K562 (cell line): ENCODE measurements around the gene CRAMP1. TPM values are rescaled to one million over a fixed set of nuclear protein-coding genes. Genes with fewer than 3 reads are reported as not detected.
A peak's percentile ranks its signal among the peaks of the same experiment; 100 is the strongest.

Experiments
- ATAC-seq: fragments of 200-7000 bp; cut with Tn5 transposase; 3 replicates; pipeline ENCODE4 v1.9.1; 2020; ENCODE audit warnings: moderate library complexity
- BruUV-seq: library from RNA; stranded (reverse); fragments of 400-500 nt; replicated peaks from 2 replicates; lab custom pipeline; 2021; lab: Mats Ljungman, UMichigan
- CTCF ChIA-PET: fragments of 300-600 bp; formaldehyde crosslinking; extraction: SDS; loops from one replicate; lab custom pipeline; 2021; ENCODE audit warnings: low intra/inter-chr PET ratio; lab: Yijun Ruan, JAX
- POLR2A ChIA-PET: fragments of 300-600, 350-650 bp; sonication (Branson Sonifier 250); formaldehyde crosslinking; extraction: SDS; loops from one replicate; lab custom pipeline; 2021; ENCODE audit warnings: antibody characterized with exemption, inconsistent platforms; lab: Yijun Ruan, JAX
- DNase-seq, 4 experiments: peaks; one replicate each; pipeline versions ENCODE4 v3.0.0 to v3.0.0-alpha.2; 2011 to 2018; ENCODE audit warnings: low spot score in 3 of 4, mixed read lengths in 3 of 4; ENCODE audit errors: extremely low read depth in 1 of 4
- FAIRE-seq: peaks from 2 replicates; lab custom pipeline; 2011; peaks lifted over from hg19 to GRCh38; lab: Jason Lieb, UNC
- H2AFZ ChIP-seq: 2 replicates; pipeline ENCODE4 v1.6.0; 2011; ENCODE audit warnings: low read depth, low read length, control low read depth, inconsistent platforms
- H3K27ac ChIP-seq: fragments of 200-600 bp; 3 replicates; pipeline ENCODE4 v1.8.0; 2011; ENCODE audit warnings: low read depth, mild to moderate bottlenecking, control low read depth, inconsistent platforms, low read length, moderate library complexity, mixed read lengths; ENCODE audit errors: extremely low read depth
- H3K27me3 ChIP-seq, 2 experiments: fragments of 300-600 bp in 1 of 2; 2 replicates in 1 of 2; 3 replicates in 1 of 2; pipeline versions ENCODE4 v1.6.0 to v1.8.0; 2011; ENCODE audit warnings: inconsistent platforms in 2 of 2, low read length in 2 of 2, mild to moderate bottlenecking in 1 of 2, mixed read lengths in 1 of 2, moderate library complexity in 1 of 2; ENCODE audit not compliant: control insufficient read depth in 2 of 2, insufficient read depth in 2 of 2
- H3K36me3 ChIP-seq: fragments of 300-600 bp; 3 replicates; pipeline ENCODE4 v1.8.0; 2011; ENCODE audit warnings: mild to moderate bottlenecking, low read length, inconsistent platforms; ENCODE audit not compliant: control insufficient read depth, insufficient read depth
- H3K4me1 ChIP-seq, 2 experiments: fragments of 200-600 bp in 1 of 2; replicated peaks in 1 of 2; 2 replicates in 1 of 2; 3 replicates in 1 of 2; pipeline versions ENCODE4 v1.5.1 to v1.8.0; 2011; ENCODE audit warnings: inconsistent platforms in 2 of 2, low read length in 2 of 2, mild to moderate bottlenecking in 1 of 2, mixed read lengths in 1 of 2, moderate library complexity in 1 of 2; ENCODE audit not compliant: control insufficient read depth in 2 of 2, insufficient read depth in 2 of 2
- H3K4me2 ChIP-seq: 2 replicates; pipeline ENCODE4 v1.6.1; 2011; ENCODE audit warnings: low read length, control low read depth, inconsistent platforms, mixed read lengths; ENCODE audit not compliant: insufficient read depth
- H3K4me3 ChIP-seq: fragments of 200-600 bp; sonication (generic), shearing (Covaris generic); 2 replicates; pipeline ENCODE4 v1.5.1; 2016; ENCODE audit warnings: control low read depth, inconsistent platforms
- H3K79me2 ChIP-seq: fragments of 200-600 bp; 3 replicates; pipeline ENCODE4 v1.8.0; 2011; ENCODE audit warnings: low read length, inconsistent platforms; ENCODE audit not compliant: control insufficient read depth, insufficient read depth
- H3K9ac ChIP-seq, 2 experiments: 2 replicates each; pipeline versions ENCODE4 v1.6.0 to v1.6.1; 2011; ENCODE audit warnings: low read depth in 2 of 2, low read length in 2 of 2, control low read depth in 1 of 2, inconsistent platforms in 1 of 2, mild to moderate bottlenecking in 1 of 2, mixed read lengths in 1 of 2; ENCODE audit not compliant: insufficient read depth in 1 of 2
- H3K9me1 ChIP-seq: one replicate; pipeline ENCODE4 v1.6.0; 2011; ENCODE audit warnings: inconsistent platforms, mild to moderate bottlenecking, low read length, moderate library complexity; ENCODE audit not compliant: control insufficient read depth, insufficient read depth
- H3K9me3 ChIP-seq: replicated peaks from 2 replicates; pipeline ENCODE4 v1.5.1; 2011; ENCODE audit warnings: low read depth, low read length, inconsistent platforms; ENCODE audit not compliant: control insufficient read depth, insufficient read depth
- H4K20me1 ChIP-seq: replicated peaks from 2 replicates; pipeline ENCODE4 v1.6.1; 2011; ENCODE audit warnings: low read length, inconsistent platforms, mixed read lengths; ENCODE audit not compliant: control insufficient read depth, insufficient read depth
- COPS2 ChIP-seq: fragments of 450-650 bp; conservative IDR thresholded peaks from 2 replicates; pipeline ENCODE4 v1.6.1; 2016; ENCODE audit warnings: mild to moderate bottlenecking, moderate library complexity
- MAFK ChIP-seq: IDR thresholded peaks from 2 replicates; pipeline ENCODE4 v1.6.1; 2011; ENCODE audit warnings: low read length, improper control_type of control experiment
- NR0B1 ChIP-seq: fragments of 450-650 bp; IDR thresholded peaks from one replicate; pipeline ENCODE4 v1.6.1; 2018; ENCODE audit warnings: mild to moderate bottlenecking, moderate library complexity; ENCODE audit not compliant: partially characterized antibody
- ZNF197 ChIP-seq: fragments of 200-800 bp; sonication (Bioruptor generic); IDR thresholded peaks from 2 replicates; pipeline ENCODE4 v1.6.1; 2016; ENCODE audit warnings: low read depth, missing genetic modification characterization, missing compliant biosample characterization
- WGBS: fragments of 100-300 bp; shearing (Covaris generic); methylation state at CpG from one replicate; pipeline ENCODE4 v1.1.6; 2016; ENCODE audit warnings: low coverage, mixed read lengths; ENCODE audit not compliant: insufficient coverage; ENCODE audit errors: missing lambda C conversion rate; 5-methylcytosine and 5-hydroxymethylcytosine counted together
- in situ Hi-C: fragments of 300-500 bp; cut with MboI; formaldehyde crosslinking; loops from 4 replicates; pipeline ENCODE4 v1.15.0; 2018; ENCODE audit warnings: inconsistent platforms, mixed read lengths
- intact Hi-C: fragments of 100-400 bp; cut with micrococcal nuclease; formaldehyde crosslinking; loops from 2 replicates; pipeline ENCODE4 v1.14.2; 2022
- polyA plus RNA-seq, 8 experiments: library from polyadenylated mRNA; depleted of rRNA in 4 of 8; stranded (reverse) in 5 of 8; unstranded in 3 of 8; fragments of >200 nt; fragmentation: Nextera tagmentation in 2 of 8; fragmentation: Illumina TruSeq in 1 of 8; extraction: Ambion mirVana in 2 of 8; extraction: Trizol in 1 of 8; gene quantifications; 2 replicates each; pipeline versions ENCODE4 v1.2.1 to v1.2.3, GENCODE V29; 2011 to 2014; ENCODE audit warnings: inconsistent platforms in 1 of 8, missing spikeins in 1 of 8
- total RNA-seq, 7 experiments: library from RNA; depleted of rRNA in 6 of 7; stranded (reverse); fragments of >200 nt in 6 of 7; fragmentation: Illumina TruSeq in 2 of 7; extraction: Trizol in 2 of 7; gene quantifications; 2 replicates each; pipeline versions ENCODE4 v1.2.1 to v1.2.3, GENCODE V29; 2011 to 2021; ENCODE audit warnings: low replicate concordance in 1 of 7
- TF ChIP-seq, protein P1 (sequence below): sonication (generic); formaldehyde crosslinking; IDR thresholded peaks from 2 replicates; pipeline ENCODE4 v1.8.1; 2022; ENCODE audit warnings: missing genetic modification reagents
- TF ChIP-seq, protein P2 (sequence below), 3 experiments: IDR thresholded peaks in 2 of 3; conservative IDR thresholded peaks in 1 of 3; 2 replicates each; pipeline ENCODE4 v1.5.1; 2011 to 2012; ENCODE audit warnings: low read length in 3 of 3, mild to moderate bottlenecking in 3 of 3, control low read depth in 2 of 3, improper control_type of control experiment in 1 of 3, inconsistent platforms in 1 of 3, low read depth in 1 of 3, mixed read lengths in 1 of 3, moderate library complexity in 1 of 3; ENCODE audit not compliant: insufficient read depth in 2 of 3
- TF ChIP-seq, protein P3 (sequence below): fragments of 250-450 bp; sonication (Bioruptor Pico); IDR thresholded peaks from 2 replicates; pipeline ENCODE4 v1.4.0; 2020

Gene CRAMP1
- total and polyA plus RNA-seq, 9 of the 15 experiments (the other 6 are each of a cell fraction or from before 2014, with no cell fraction given): 0.52 to 20.8 (median 7.5) TPM

- POLR2A ChIA-PET: interaction anchor here (0.5 to 3.6 kb wide), 2 partner anchors 10 to 189 kb away, joined by 3 to 18 read pairs; partner anchors contain the start of gene JPT2
- ATAC-seq (no peak), FAIRE-seq (no peak), DNase-seq (no peak)
- intact Hi-C loops: no loop called here
- no peak overlapping the region for H2AFZ ChIP-seq
- CTCF ChIA-PET: no interaction called here
- H3K27ac ChIP-seq: no peak overlapping the region
- H3K27me3 ChIP-seq: no peaks in the 10 kb centered on the region
- in situ Hi-C loops: no loop called here
- TF ChIP-seq ZNF197: no peak
- TF ChIP-seq, protein P1, sequence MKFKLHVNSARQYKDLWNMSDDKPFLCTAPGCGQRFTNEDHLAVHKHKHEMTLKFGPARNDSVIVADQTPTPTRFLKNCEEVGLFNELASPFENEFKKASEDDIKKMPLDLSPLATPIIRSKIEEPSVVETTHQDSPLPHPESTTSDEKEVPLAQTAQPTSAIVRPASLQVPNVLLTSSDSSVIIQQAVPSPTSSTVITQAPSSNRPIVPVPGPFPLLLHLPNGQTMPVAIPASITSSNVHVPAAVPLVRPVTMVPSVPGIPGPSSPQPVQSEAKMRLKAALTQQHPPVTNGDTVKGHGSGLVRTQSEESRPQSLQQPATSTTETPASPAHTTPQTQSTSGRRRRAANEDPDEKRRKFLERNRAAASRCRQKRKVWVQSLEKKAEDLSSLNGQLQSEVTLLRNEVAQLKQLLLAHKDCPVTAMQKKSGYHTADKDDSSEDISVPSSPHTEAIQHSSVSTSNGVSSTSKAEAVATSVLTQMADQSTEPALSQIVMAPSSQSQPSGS: no peak
- TF ChIP-seq MAFK: no peak
- TF ChIP-seq COPS2: no peak
- TF ChIP-seq, protein P2, sequence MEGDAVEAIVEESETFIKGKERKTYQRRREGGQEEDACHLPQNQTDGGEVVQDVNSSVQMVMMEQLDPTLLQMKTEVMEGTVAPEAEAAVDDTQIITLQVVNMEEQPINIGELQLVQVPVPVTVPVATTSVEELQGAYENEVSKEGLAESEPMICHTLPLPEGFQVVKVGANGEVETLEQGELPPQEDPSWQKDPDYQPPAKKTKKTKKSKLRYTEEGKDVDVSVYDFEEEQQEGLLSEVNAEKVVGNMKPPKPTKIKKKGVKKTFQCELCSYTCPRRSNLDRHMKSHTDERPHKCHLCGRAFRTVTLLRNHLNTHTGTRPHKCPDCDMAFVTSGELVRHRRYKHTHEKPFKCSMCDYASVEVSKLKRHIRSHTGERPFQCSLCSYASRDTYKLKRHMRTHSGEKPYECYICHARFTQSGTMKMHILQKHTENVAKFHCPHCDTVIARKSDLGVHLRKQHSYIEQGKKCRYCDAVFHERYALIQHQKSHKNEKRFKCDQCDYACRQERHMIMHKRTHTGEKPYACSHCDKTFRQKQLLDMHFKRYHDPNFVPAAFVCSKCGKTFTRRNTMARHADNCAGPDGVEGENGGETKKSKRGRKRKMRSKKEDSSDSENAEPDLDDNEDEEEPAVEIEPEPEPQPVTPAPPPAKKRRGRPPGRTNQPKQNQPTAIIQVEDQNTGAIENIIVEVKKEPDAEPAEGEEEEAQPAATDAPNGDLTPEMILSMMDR (IDR thresholded peaks at IDR 0.05 in 2 of 3, conservative IDR thresholded peaks at IDR 0.05 in 1 of 3; ENCODE audit: insufficient read depth in 2 of 3, low read depth in 1 of 3, low read length in 3 of 3): peak in 1 of 3 experiments; percentile 5; a peak in 1 of 6 replicates
- no peak for TF ChIP-seq NR0B1
- TF ChIP-seq, protein P3, sequence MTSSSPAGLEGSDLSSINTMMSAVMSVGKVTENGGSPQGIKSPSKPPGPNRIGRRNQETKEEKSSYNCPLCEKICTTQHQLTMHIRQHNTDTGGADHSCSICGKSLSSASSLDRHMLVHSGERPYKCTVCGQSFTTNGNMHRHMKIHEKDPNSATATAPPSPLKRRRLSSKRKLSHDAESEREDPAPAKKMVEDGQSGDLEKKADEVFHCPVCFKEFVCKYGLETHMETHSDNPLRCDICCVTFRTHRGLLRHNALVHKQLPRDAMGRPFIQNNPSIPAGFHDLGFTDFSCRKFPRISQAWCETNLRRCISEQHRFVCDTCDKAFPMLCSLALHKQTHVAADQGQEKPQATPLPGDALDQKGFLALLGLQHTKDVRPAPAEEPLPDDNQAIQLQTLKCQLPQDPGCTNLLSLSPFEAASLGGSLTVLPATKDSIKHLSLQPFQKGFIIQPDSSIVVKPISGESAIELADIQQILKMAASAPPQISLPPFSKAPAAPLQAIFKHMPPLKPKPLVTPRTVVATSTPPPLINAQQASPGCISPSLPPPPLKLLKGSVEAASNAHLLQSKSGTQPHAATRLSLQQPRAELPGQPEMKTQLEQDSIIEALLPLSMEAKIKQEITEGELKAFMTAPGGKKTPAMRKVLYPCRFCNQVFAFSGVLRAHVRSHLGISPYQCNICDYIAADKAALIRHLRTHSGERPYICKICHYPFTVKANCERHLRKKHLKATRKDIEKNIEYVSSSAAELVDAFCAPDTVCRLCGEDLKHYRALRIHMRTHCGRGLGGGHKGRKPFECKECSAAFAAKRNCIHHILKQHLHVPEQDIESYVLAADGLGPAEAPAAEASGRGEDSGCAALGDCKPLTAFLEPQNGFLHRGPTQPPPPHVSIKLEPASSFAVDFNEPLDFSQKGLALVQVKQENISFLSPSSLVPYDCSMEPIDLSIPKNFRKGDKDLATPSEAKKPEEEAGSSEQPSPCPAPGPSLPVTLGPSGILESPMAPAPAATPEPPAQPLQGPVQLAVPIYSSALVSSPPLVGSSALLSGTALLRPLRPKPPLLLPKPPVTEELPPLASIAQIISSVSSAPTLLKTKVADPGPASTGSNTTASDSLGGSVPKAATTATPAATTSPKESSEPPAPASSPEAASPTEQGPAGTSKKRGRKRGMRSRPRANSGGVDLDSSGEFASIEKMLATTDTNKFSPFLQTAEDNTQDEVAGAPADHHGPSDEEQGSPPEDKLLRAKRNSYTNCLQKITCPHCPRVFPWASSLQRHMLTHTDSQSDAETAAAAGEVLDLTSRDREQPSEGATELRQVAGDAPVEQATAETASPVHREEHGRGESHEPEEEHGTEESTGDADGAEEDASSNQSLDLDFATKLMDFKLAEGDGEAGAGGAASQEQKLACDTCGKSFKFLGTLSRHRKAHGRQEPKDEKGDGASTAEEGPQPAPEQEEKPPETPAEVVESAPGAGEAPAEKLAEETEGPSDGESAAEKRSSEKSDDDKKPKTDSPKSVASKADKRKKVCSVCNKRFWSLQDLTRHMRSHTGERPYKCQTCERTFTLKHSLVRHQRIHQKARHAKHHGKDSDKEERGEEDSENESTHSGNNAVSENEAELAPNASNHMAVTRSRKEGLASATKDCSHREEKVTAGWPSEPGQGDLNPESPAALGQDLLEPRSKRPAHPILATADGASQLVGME (CRISPR knock-in tag): no peak
- H3K9ac ChIP-seq: no peak overlapping the region
- no peak overlapping the region for H3K4me3 ChIP-seq
- no peaks in the 10 kb centered on the region for H3K9me3 ChIP-seq
- no peaks in the 10 kb centered on the region for H3K9me1 ChIP-seq
- no peaks in the 10 kb centered on the region for H4K20me1 ChIP-seq
- H3K36me3 ChIP-seq: peaks cover 94% of the 10 kb centered on the region
- no peak overlapping the region for H3K4me2 ChIP-seq
- BruUV-seq: no TSS peak
- 89% methylated on average over 6 of the region's 8 CpGs for WGBS
- H3K4me1 ChIP-seq: no peaks in the 10 kb centered on the region
- no peaks in the 10 kb centered on the region for H3K79me2 ChIP-seq
Measured at GRCh38 chr16:1667271-1667670, 55.1 kb downstream of the CRAMP1 start.
